ENCODE data around the gene IFNGR1.

The IFNGR1 gene

GRCh38 chr6:137149035-137149393 lies 70.2 kb downstream of the IFNGR1 start:
- DNase-seq (ENCODE audit: low spot score) = no peak

- no peak for DNase-seq (ENCODE audit: low spot score)
These were observed 70.7 kb downstream of the IFNGR1 start for GRCh38 chr6:137148306-137149034.
